ENCODE measurements around the gene TP63. TPM values are rescaled to one million over a fixed set of nuclear protein-coding genes. Genes with fewer than 3 reads are reported as not detected.

The TP63 gene
- polyA plus RNA-seq, 1 experiment: not detected

DNA sequence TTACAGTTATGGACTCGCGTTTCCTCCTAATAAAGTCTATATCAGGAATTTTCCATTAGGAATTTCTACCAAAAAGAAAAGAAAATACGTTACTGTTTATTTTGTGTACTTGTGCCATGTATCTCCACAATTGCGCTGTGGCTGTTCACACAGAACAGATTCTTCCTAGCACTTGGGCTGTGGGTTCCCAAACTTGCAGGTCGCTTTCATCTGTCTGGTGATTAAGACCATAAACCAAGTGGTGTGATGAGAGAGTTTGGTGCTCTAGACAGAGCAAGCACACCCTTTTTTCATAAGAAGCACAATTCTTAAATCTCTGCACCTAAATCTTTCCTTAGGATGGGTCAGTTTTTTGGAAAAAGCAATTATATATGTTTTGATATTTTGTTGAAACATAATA is 203.3 kb downstream of the TP63 start:
- ChIA-PET CTCF (no interaction called here), POLR2A (no interaction called here)
- DNase-seq (ENCODE audit: low read depth): no peak
- Histone ChIP-seq H3K27me3 (ENCODE audit: control insufficient read depth, insufficient read depth, low read length) (no peaks in the 10 kb centered on the region), H3K4me3 (ENCODE audit: low read depth, low read length) (no peak overlapping the region), H3K36me3 (ENCODE audit: control insufficient read depth, insufficient read depth, low read length) (no peaks in the 10 kb centered on the region)
- TF ChIP-seq CTCF (IDR thresholded peaks at IDR 0.05; ENCODE audit: insufficient read depth, low read depth, low read length): no peak

GRCh38 chr3:189836795-189837194 is 205.6 kb downstream of the TP63 start:
- Histone ChIP-seq H3K27me3 (ENCODE audit: control insufficient read depth, insufficient read depth, low read length) (no peaks in the 10 kb centered on the region), H3K36me3 (ENCODE audit: control insufficient read depth, insufficient read depth, low read length) (no peaks in the 10 kb centered on the region), H3K4me3 (ENCODE audit: low read depth, low read length) (no peak overlapping the region)
- ChIA-PET CTCF (no interaction called here), POLR2A (no interaction called here)
- no peak for TF ChIP-seq CTCF (IDR thresholded peaks at IDR 0.05; ENCODE audit: insufficient read depth, low read depth, low read length)
- no peak for DNase-seq (ENCODE audit: low read depth)

GRCh38 chr3:189838291-189838690 is 207.1 kb downstream of the TP63 start:
- CTCF ChIA-PET: no interaction called here
- no peak for TF ChIP-seq CTCF (IDR thresholded peaks at IDR 0.05; ENCODE audit: insufficient read depth, low read depth, low read length)
- POLR2A ChIA-PET: interaction anchor here (0.6 kb wide), 1 partner anchor 18 kb away, joined by 4 read pairs; no protein-coding TSS in a partner anchor

GRCh38 chr3:189839576-189839975 is 208.4 kb downstream of the TP63 start:
- POLR2A ChIA-PET: no interaction called here
- Histone ChIP-seq H3K27me3 (ENCODE audit: control insufficient read depth, insufficient read depth, low read length) (no peaks in the 10 kb centered on the region), H3K36me3 (ENCODE audit: control insufficient read depth, insufficient read depth, low read length) (no peaks in the 10 kb centered on the region), H3K4me3 (ENCODE audit: low read depth, low read length) (no peak overlapping the region)
- no peak for TF ChIP-seq CTCF (IDR thresholded peaks at IDR 0.05; ENCODE audit: insufficient read depth, low read depth, low read length)
- CTCF ChIA-PET: no interaction called here
- no peak for DNase-seq (ENCODE audit: low read depth)

More at GRCh38 chr3:189838291-189838690, 207.1 kb downstream of the TP63 start:
- Histone ChIP-seq H3K27me3 (ENCODE audit: control insufficient read depth, insufficient read depth, low read length) (no peaks in the 10 kb centered on the region), H3K36me3 (ENCODE audit: control insufficient read depth, insufficient read depth, low read length) (no peaks in the 10 kb centered on the region), H3K4me3 (ENCODE audit: low read depth, low read length) (no peak overlapping the region)
- no peak for DNase-seq (ENCODE audit: low read depth)

GRCh38 chr3:189841473-189842205 is 210.4 kb downstream of the TP63 start:
- DNase-seq (ENCODE audit: low read depth): no peak

More at GRCh38 chr3:189841473-189842205, 210.4 kb downstream of the TP63 start:
- TF ChIP-seq CTCF (IDR thresholded peaks at IDR 0.05; ENCODE audit: insufficient read depth, low read depth, low read length): no peak
- Histone ChIP-seq H3K27me3 (ENCODE audit: control insufficient read depth, insufficient read depth, low read length) (no peaks in the 10 kb centered on the region), H3K4me3 (ENCODE audit: low read depth, low read length) (no peak overlapping the region), H3K36me3 (ENCODE audit: control insufficient read depth, insufficient read depth, low read length) (no peaks in the 10 kb centered on the region)
- POLR2A ChIA-PET: no interaction called here
- CTCF ChIA-PET: no interaction called here
